Measurements from ENCODE around the gene IL4R. TPM values are rescaled to one million over a fixed set of nuclear protein-coding genes. Genes with fewer than 3 reads are reported as not detected.

The IL4R gene
- total and polyA plus RNA-seq, 4 donors, result 15.5 to 61.9 (median 29.9) TPM

DNA sequence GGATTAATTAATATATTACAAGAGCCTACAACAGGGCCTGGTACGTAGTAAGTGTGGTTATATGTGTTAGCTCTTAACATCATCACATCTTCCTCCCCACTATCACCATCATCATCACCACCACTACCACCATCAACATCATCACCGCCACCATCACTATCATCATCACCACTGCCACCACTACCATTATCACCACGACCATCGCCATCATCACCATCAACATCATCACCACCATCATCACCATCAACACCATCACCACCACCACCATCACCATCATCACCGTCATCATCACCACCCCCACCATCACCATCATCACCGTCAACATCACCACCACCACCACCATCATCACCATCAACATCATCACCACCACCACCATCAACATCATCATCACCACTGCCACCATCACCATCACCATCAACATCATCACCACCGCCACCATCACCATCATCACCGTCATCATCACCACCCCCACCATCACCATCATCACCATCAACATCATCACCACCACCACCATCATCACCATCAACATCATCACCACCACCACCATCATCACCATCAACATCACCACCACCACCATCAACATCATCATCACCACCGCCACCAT is 7.8 kb upstream of the IL4R start:
- Histone ChIP-seq H3K27me3 (ENCODE audit: control insufficient read depth in 4 of 4, insufficient read depth in 4 of 4, low read length in 3 of 4) (no peaks in the 10 kb centered on the region), H3K4me1 (ENCODE audit: control insufficient read depth in 4 of 4, insufficient read depth in 4 of 4, low read length in 3 of 4) (no peaks in the 10 kb centered on the region), H3K4me3 (ENCODE audit: low read depth in 1 of 3, low read length in 3 of 3) (no peak overlapping the region), H3K9me3 (ENCODE audit: control insufficient read depth in 4 of 4, low read length in 3 of 4) (no peaks in the 10 kb centered on the region), H3K36me3 (ENCODE audit: control insufficient read depth in 4 of 4, insufficient read depth in 3 of 4, low read depth in 1 of 4, low read length in 3 of 4) (no peaks in the 10 kb centered on the region), H3K27ac (ENCODE audit: low read depth in 1 of 2, low read length in 2 of 2) (no peak overlapping the region), H3K9ac (ENCODE audit: low read depth in 1 of 2, low read length in 2 of 2) (no peak overlapping the region)
- DNase-seq (ENCODE audit: low spot score), result no peak
- 96% methylated on average over 9 of the region's 9 CpGs for WGBS
- no peak for TF ChIP-seq JUND (IDR thresholded peaks at IDR 0.05)
- TF ChIP-seq HNF4A (conservative IDR thresholded peaks at IDR 0.05), result no peak
- TF ChIP-seq TAF1 (conservative IDR thresholded peaks at IDR 0.05), result no peak
- no peak for TF ChIP-seq FOXA1 (IDR thresholded peaks at IDR 0.05)
- TF ChIP-seq, protein P1, sequence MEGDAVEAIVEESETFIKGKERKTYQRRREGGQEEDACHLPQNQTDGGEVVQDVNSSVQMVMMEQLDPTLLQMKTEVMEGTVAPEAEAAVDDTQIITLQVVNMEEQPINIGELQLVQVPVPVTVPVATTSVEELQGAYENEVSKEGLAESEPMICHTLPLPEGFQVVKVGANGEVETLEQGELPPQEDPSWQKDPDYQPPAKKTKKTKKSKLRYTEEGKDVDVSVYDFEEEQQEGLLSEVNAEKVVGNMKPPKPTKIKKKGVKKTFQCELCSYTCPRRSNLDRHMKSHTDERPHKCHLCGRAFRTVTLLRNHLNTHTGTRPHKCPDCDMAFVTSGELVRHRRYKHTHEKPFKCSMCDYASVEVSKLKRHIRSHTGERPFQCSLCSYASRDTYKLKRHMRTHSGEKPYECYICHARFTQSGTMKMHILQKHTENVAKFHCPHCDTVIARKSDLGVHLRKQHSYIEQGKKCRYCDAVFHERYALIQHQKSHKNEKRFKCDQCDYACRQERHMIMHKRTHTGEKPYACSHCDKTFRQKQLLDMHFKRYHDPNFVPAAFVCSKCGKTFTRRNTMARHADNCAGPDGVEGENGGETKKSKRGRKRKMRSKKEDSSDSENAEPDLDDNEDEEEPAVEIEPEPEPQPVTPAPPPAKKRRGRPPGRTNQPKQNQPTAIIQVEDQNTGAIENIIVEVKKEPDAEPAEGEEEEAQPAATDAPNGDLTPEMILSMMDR (IDR thresholded peaks at IDR 0.05; ENCODE audit: low read depth, low read length, missing input control), result no peak
- TF ChIP-seq, protein P2, sequence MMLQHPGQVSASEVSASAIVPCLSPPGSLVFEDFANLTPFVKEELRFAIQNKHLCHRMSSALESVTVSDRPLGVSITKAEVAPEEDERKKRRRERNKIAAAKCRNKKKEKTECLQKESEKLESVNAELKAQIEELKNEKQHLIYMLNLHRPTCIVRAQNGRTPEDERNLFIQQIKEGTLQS (IDR thresholded peaks at IDR 0.05), result no peak
- no peak for TF ChIP-seq YY1 (IDR thresholded peaks at IDR 0.05)
- TF ChIP-seq HNF4G (IDR thresholded peaks at IDR 0.05), result no peak

DNA sequence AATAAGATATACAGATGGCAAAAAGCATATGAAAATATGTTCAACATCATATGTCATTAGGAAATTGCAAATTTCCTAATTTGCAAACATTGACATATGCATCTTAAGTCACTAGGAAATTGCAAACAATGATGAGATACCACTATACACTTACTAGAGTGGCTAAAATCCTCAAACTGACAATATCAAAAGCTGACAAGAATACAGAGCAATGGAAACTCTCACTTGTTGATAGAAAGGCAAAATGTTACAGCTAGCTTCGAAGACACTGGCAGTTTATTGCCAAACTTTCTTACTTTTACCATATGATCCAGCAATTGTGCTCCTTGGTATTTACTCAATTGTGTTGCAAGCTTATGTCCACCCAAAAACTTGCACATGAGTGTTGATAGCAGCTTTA is 5.0 kb upstream of the IL4R start:
- WGBS, result 94% methylated on average over 1 of the region's 1 CpG
- no peaks in the 10 kb centered on the region for H3K9me3 ChIP-seq (ENCODE audit: control insufficient read depth in 4 of 4, low read length in 3 of 4)
- no peak overlapping the region for H3K4me3 ChIP-seq (ENCODE audit: low read depth in 1 of 3, low read length in 3 of 3)
- peaks cover 9 to 12% (median 9%) of the 10 kb centered on the region in 4 donors for H3K4me1 ChIP-seq (ENCODE audit: control insufficient read depth in 4 of 4, insufficient read depth in 4 of 4, low read length in 3 of 4)
- no peaks in the 10 kb centered on the region for H3K36me3 ChIP-seq (ENCODE audit: control insufficient read depth in 4 of 4, insufficient read depth in 3 of 4, low read depth in 1 of 4, low read length in 3 of 4)
- H3K27ac ChIP-seq (ENCODE audit: low read depth in 1 of 2, low read length in 2 of 2), result no peak overlapping the region
- no peak for DNase-seq (ENCODE audit: low spot score)
- no peak overlapping the region for H3K9ac ChIP-seq (ENCODE audit: low read depth in 1 of 2, low read length in 2 of 2)
- TF ChIP-seq, protein P3, sequence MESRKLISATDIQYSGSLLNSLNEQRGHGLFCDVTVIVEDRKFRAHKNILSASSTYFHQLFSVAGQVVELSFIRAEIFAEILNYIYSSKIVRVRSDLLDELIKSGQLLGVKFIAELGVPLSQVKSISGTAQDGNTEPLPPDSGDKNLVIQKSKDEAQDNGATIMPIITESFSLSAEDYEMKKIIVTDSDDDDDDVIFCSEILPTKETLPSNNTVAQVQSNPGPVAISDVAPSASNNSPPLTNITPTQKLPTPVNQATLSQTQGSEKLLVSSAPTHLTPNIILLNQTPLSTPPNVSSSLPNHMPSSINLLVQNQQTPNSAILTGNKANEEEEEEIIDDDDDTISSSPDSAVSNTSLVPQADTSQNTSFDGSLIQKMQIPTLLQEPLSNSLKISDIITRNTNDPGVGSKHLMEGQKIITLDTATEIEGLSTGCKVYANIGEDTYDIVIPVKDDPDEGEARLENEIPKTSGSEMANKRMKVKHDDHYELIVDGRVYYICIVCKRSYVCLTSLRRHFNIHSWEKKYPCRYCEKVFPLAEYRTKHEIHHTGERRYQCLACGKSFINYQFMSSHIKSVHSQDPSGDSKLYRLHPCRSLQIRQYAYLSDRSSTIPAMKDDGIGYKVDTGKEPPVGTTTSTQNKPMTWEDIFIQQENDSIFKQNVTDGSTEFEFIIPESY (IDR thresholded peaks at IDR 0.05), result no peak
- TF ChIP-seq EGR1 (IDR thresholded peaks at IDR 0.05; ENCODE audit: low read depth in 2 of 2), result no peak
- no peak for TF ChIP-seq HNF4A (conservative IDR thresholded peaks at IDR 0.05)
- TF ChIP-seq RXRA (IDR thresholded peaks at IDR 0.05), result no peak
- no peak for TF ChIP-seq YY1 (IDR thresholded peaks at IDR 0.05)
- no peak for TF ChIP-seq FOXA1 (IDR thresholded peaks at IDR 0.05)
- TF ChIP-seq, protein P1 (IDR thresholded peaks at IDR 0.05; ENCODE audit: low read depth, low read length, missing input control), result no peak
- H3K27me3 ChIP-seq (ENCODE audit: control insufficient read depth in 4 of 4, insufficient read depth in 4 of 4, low read length in 3 of 4), result no peaks in the 10 kb centered on the region
